GM18511 (cell line): Measurements from ENCODE around the gene PLEKHH1.

ENCODE experiments used
- ATAC-seq: cut with Tn5 transposase; IDR thresholded peaks from one replicate; pipeline ENCODE4 v1.9.1; 2021; ENCODE audit warnings: mild to moderate bottlenecking, moderate library complexity; ENCODE audit not compliant: unreplicated experiment

The PLEKHH1 gene

DNA sequence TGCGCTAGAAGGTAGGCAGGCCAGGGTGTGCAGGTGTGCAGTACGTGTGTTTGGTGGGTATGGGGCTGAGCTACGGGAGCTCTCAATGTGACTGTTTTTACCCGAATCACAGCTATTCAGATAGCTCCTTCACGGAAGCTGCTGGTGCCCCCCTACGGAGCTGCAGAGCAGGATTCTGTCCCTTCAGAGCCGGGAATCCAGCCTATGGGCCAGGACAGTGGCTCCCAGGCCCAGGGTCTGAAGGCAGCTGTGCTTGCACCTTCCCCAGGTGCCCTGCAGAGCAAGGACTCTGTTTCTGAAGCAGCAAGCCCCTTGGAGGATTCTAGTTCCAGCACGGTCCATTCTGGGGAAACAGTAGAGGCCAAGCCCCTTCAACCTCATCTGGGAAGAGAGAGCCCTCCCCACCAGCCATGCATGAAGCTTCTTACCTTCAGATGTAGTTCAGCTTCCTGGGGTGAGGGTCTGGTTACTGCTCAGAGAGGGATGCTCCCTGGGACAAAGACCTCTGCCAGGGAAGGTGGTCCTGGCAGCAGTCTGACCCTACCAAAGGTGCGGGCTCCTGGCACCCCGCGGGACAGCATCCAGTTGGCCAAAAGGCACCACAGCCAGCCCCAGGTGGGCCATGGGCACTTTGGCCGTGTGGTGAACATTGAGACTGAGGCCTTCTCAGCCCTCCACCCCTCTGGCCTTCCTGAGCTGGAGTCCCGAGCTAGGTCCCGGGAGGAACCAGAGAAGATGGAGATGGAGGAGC is 29.1 kb downstream of the PLEKHH1 start:
- no peak for ATAC-seq

DNA sequence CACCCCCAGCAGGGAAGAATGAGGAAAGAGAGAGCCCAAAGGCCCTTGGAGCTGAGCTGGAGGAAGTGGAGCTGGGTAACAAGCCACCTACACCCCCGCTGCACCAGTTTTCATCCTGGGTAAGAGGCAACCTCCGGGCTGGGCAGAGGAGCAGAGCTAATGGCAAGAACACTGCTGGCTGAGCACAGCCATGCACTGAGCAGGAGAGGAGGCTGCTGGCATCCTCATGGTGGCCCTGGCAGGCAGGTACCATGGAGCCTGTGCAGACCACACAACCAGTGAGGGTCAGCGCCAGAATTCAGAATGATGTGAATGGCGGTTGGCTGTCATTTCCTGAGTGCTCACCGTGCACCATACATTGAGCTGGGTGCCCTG is 29.7 kb downstream of the PLEKHH1 start:
- no peak for ATAC-seq

GRCh38 chr14:67564236-67564635 is 31.1 kb downstream of the PLEKHH1 start:
- no peak for ATAC-seq

- no peak for ATAC-seq
Observed at GRCh38 chr14:67566908-67567307, 33.8 kb downstream of the PLEKHH1 start.

DNA sequence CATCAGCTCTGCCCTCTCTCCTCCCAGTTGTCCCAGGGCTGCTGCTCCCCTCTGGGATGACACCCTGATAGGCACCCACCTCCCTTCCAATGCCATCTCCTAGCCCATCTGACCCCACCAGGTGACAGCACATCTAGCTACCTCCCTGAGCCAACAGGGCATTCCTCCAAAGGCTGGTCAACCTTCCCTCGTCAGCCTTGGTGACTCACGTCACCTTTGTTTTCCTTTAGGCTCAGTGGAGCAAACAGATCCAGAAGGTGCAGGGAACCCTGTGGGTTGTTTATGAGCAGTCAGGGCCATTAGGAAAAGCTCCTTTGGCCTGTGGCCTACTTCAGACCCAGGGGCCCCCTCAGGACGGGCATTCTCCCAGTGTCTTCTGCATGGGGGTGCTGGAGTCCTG is 34.6 kb downstream of the PLEKHH1 start:
- no peak for ATAC-seq

- ATAC-seq, result no peak
Observed at GRCh38 chr14:67569011-67569650, 36.0 kb downstream of the PLEKHH1 start.

- no peak for ATAC-seq
Observed at GRCh38 chr14:67569651-67570290, 36.7 kb downstream of the PLEKHH1 start.

- ATAC-seq, result no peak
Observed at GRCh38 chr14:67570453-67570852, 37.4 kb downstream of the PLEKHH1 start.

GRCh38 chr14:67571275-67571990 is 38.3 kb downstream of the PLEKHH1 start:
- peak; percentile 67 for ATAC-seq

- ATAC-seq, result no peak
Observed at GRCh38 chr14:67571991-67572323, 38.9 kb downstream of the PLEKHH1 start.

GRCh38 chr14:67572608-67573007 is 39.5 kb downstream of the PLEKHH1 start:
- no peak for ATAC-seq

- no peak for ATAC-seq
Observed at GRCh38 chr14:67573228-67574010, 40.3 kb downstream of the PLEKHH1 start.

DNA sequence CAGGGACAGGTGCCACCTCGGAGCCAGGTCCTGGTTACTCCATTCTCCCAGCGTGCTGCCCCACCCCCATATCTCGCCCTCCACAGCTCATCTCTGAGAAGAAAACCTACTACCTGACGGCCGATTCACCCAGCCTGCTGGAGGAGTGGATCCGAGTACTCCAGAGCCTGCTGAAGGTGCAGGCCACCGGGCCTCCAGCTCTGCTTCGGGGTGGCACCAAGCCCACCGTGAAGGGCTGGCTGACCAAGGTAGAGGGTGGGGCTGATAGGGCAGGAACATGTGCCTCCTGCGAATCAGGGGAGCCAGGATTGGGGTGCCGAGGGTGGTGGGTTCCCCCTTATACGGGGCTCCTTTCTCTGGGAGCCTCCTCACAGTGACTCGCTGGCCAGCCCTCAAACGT is 41.1 kb downstream of the PLEKHH1 start:
- no peak for ATAC-seq

DNA sequence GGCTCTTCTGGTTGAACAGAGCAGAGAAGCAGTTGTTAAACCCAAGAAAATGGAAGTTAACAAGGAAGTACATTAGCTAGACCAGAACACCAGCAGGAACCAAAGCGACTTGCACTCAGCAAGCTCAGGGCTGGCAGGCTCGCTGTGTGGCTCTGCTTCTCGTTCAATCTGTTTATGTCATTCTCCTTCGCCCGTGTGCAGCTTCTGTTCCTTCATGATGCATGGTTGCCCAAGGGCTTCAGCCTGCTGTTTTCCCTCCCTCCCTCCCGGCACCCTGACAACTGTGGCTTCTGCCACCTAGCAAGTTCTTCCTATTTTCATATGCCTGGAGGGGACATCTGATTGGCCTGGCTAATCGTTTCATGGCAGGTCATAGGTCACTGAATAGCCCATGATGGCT is 41.7 kb downstream of the PLEKHH1 start:
- no peak for ATAC-seq

GRCh38 chr14:67575684-67576083 is 42.6 kb downstream of the PLEKHH1 start:
- ATAC-seq, result no peak

GRCh38 chr14:67576216-67576955 is 43.3 kb downstream of the PLEKHH1 start:
- no peak for ATAC-seq

DNA sequence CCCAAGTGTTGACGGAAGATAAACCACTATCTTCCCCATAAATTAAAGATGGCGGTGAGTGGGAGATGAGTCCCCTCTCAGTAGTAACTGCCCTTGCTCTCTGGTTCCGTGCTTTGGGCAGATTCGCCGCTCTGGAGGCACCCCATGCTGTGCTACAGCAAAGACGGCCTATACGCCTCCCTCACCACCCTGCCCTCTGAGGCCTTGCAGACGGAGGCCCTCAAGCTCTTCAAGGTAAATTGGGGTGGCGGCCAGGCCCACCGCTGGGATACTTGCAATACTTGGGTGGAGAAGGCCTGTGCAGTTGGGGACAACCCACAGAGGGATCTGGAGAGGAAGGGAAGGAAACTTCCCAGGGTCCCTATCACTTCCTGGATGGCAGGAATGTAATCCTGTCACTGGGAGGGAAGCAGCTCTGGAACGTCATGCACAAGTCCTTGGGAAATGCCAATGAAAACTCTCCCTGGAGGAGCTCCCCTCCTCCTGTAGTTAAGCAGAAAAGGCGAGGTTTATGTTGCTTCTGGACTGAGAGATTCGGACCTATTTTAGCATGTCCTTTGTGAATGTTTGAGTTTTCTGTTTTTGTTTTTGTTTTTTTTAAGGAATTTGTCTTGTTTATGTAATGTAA is 44.2 kb downstream of the PLEKHH1 start:
- ATAC-seq, result no peak

DNA sequence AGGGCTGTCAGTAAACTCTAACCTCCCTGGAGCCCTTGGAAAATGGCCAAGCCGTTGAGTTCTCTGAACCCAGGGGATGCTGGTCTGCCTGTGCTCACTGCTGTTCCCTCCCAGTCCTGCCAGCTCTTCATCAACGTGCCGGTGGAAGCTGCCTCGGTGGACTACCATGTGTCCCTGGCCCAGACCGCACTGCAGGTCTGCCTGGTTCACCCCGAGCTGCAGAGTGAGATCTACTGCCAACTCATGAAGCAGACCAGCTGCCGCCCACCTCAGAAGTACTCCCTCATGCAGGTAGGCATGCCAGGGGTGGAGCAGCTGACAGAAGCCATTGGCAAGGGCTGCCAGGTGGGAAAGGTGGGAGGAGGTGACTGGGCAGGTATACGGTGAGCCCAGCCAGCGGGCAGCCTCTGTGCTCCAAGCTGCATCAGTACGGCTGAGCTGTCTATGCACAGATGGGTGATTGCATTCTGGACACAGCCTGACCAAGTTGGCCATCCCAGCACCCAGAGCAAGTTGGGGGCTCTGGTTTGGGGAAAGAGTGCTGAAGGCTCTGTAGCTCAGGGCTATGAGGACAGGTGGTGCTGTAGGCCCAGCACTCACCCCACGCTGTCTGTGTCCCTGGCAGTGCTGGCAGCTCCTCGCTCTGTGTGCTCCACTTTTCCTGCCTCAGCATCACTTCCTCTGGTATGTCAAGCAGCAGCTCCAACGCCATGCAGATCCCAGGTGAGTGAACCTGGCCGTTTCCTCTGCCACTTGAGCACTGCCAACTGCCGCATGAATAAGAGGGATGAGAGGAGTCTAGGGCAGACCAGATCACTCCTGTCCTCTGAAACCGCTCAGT is 45.0 kb downstream of the PLEKHH1 start:
- no peak for ATAC-seq

DNA sequence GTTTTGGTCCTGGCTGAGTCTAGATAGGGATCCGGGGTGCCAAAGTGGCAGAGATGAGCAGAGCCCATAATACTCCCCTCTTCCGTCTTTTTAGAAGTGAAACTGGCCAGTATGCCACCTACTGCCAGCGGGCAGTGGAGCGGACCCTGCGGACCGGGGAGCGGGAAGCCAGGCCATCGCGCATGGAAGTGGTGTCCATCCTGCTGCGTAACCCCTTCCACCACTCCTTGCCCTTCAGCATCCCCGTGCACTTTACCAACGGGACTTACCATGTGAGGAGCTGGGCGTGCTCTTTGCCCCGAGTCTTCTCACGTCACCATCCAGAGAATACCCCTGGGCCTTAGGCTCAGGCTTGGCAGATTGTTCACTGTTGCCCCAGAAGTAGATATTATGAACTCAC is 46.0 kb downstream of the PLEKHH1 start:
- no peak for ATAC-seq
